Smooth muscle cell (in vitro differentiated cells): ENCODE results near the gene TENT4A. TPM values are rescaled to one million over a fixed set of nuclear protein-coding genes. Genes with fewer than 3 reads are reported as not detected.

Experiments
- DNase-seq: peaks from one replicate; lab custom pipeline; 2025; ENCODE audit not compliant: unreplicated experiment; lab: John Stamatoyannopoulos, UW
- H2AFZ ChIP-seq: fragments of 200-600 bp; sonication (generic); 2 replicates; pipeline ENCODE4 v1.6.0; 2016; ENCODE audit warnings: antibody characterized with exemption, low read depth, mild to moderate bottlenecking
- H3F3A ChIP-seq: fragments of 200-600 bp; sonication (generic); 2 replicates; pipeline ENCODE4 v1.6.0; 2017; ENCODE audit warnings: antibody characterized with exemption, low read depth
- H3K27ac ChIP-seq: fragments of 200-600 bp; sonication (generic); 2 replicates; pipeline ENCODE4 v1.5.1; 2016; ENCODE audit warnings: low read depth, mild to moderate bottlenecking
- H3K27me3 ChIP-seq: fragments of 200-600 bp; sonication (generic); 2 replicates; pipeline ENCODE4 v1.6.1; 2016; ENCODE audit warnings: low read depth, mild to moderate bottlenecking
- H3K36me3 ChIP-seq: fragments of 200-600 bp; sonication (generic); 2 replicates; pipeline ENCODE4 v1.5.1; 2016; ENCODE audit warnings: low read depth
- H3K4me1 ChIP-seq: fragments of 200-600 bp; sonication (generic); 2 replicates; pipeline ENCODE4 v1.5.1; 2016; ENCODE audit warnings: low read depth
- H3K4me2 ChIP-seq: fragments of 200-600 bp; sonication (generic); 2 replicates; pipeline ENCODE4 v1.6.0; 2016; ENCODE audit warnings: mild to moderate bottlenecking
- H3K4me3 ChIP-seq: fragments of 200-600 bp; sonication (generic); 2 replicates; pipeline ENCODE4 v1.5.1; 2016; ENCODE audit warnings: mild to moderate bottlenecking
- H3K79me2 ChIP-seq: fragments of 200-600 bp; sonication (generic); 2 replicates; pipeline ENCODE4 v1.6.0; 2016; ENCODE audit warnings: low read depth, mild to moderate bottlenecking
- H3K9ac ChIP-seq: fragments of 200-600 bp; sonication (generic); 2 replicates; pipeline ENCODE4 v1.6.0; 2016; ENCODE audit warnings: low read depth
- H3K9me3 ChIP-seq: fragments of 200-600 bp; sonication (generic); replicated peaks from 2 replicates; pipeline ENCODE4 v1.5.1; 2016; ENCODE audit warnings: low read depth
- H4K20me1 ChIP-seq: fragments of 200-600 bp; sonication (generic); 2 replicates; pipeline ENCODE4 v1.6.0; 2016; ENCODE audit warnings: low read depth
- WGBS: methylation state at CpG from one replicate; pipeline ENCODE4 v1.1.7; 2016; ENCODE audit warnings: low lambda C conversion rate; 5-methylcytosine and 5-hydroxymethylcytosine counted together
- polyA plus RNA-seq: library from polyadenylated mRNA; unstranded; fragments of >200 nt; fragmentation: Nextera tagmentation; extraction: Ambion mirVana; gene quantifications from 2 replicates; pipeline ENCODE4 v1.2.1, GENCODE V29; 2016
- total RNA-seq: library from RNA; depleted of rRNA; stranded (reverse); fragments of >200 nt; gene quantifications from 2 replicates; pipeline ENCODE4 v1.2.3, GENCODE V29; 2014
- TF ChIP-seq, protein P1 (sequence below): fragments of 200-600 bp; sonication (generic); IDR thresholded peaks from 2 replicates; pipeline ENCODE4 v1.5.1; 2017; ENCODE audit warnings: borderline replicate concordance, mild to moderate bottlenecking, antibody characterized with exemption; ENCODE audit not compliant: insufficient read depth, poor library complexity, severe bottlenecking

The TENT4A gene
- total and polyA plus RNA-seq, 2 experiments from 2014 or later, result 10.0 to 16.2 TPM

DNA sequence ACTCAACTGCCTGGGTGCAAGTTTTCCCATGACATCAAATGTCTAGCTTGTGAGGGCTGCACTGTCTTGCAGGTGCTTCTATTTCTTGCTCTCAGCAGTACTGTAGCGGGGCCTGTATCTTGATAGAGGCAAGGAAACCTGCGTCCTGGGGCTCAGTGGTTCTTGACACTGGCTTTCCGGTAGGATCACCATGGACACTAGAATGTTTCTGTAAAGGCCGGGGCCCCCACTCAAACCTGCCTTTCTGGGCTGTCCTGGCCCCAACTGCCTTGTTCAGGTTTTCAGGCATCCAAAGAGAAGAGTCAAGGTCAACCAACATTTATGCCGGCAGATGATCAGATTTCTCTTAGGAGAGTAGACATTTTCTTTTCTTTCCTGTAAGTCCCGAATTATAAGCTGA is 26.7 kb upstream of the TENT4A start:
- Histone ChIP-seq H3K4me1 (no peaks in the 10 kb centered on the region), H3K9me3 (no peaks in the 10 kb centered on the region), H3F3A (no peaks in the 10 kb centered on the region), H3K79me2 (no peaks in the 10 kb centered on the region), H3K36me3 (no peaks in the 10 kb centered on the region), H3K4me2 (no peak overlapping the region), H4K20me1 (peaks cover 3% of the 10 kb centered on the region), H3K27me3 (peaks cover 4% of the 10 kb centered on the region), H3K27ac (no peak overlapping the region), H3K9ac (no peak overlapping the region), H2AFZ (no peak overlapping the region), H3K4me3 (peak overlapping the region; percentile 55)
- no peak for DNase-seq
- TF ChIP-seq, protein P1, sequence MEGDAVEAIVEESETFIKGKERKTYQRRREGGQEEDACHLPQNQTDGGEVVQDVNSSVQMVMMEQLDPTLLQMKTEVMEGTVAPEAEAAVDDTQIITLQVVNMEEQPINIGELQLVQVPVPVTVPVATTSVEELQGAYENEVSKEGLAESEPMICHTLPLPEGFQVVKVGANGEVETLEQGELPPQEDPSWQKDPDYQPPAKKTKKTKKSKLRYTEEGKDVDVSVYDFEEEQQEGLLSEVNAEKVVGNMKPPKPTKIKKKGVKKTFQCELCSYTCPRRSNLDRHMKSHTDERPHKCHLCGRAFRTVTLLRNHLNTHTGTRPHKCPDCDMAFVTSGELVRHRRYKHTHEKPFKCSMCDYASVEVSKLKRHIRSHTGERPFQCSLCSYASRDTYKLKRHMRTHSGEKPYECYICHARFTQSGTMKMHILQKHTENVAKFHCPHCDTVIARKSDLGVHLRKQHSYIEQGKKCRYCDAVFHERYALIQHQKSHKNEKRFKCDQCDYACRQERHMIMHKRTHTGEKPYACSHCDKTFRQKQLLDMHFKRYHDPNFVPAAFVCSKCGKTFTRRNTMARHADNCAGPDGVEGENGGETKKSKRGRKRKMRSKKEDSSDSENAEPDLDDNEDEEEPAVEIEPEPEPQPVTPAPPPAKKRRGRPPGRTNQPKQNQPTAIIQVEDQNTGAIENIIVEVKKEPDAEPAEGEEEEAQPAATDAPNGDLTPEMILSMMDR, result no peak
- 52% methylated on average over 6 of the region's 6 CpGs for WGBS

DNA sequence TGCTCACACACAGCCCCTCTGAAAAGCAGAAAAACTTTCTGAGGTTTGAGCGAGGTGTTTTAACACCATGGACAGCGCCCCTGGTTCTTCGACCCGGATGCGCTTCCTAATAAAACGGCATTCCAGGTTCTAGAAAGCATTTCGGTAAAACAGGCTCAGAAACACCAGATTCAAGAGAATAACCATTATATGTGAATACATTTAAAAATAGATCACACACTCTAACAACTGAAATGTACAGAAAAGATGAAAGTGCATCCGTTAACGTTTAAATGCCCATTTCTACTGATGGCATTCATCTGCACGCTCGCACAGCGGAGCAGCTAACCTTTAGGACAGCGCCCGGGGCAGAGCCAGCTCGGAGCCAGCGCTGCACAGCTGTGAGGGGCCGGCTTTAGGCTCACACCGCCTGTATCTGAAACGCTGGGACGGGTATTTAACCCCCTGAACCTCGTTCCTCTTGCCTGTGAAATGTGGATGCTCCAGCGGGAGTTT is 26.3 kb upstream of the TENT4A start:
- no peaks in the 10 kb centered on the region for H3K79me2 ChIP-seq
- H3K9me3 ChIP-seq, result no peaks in the 10 kb centered on the region
- no peaks in the 10 kb centered on the region for H3K4me1 ChIP-seq
- H3K4me3 ChIP-seq, result peak overlapping the region; percentile 55
- H3K9ac ChIP-seq, result no peak overlapping the region
- peaks cover 4% of the 10 kb centered on the region for H3K27me3 ChIP-seq
- no peak overlapping the region for H3K27ac ChIP-seq
- WGBS, result 5% methylated on average over 22 of the region's 22 CpGs
- peak overlapping the region; percentile 89 for H3K4me2 ChIP-seq
- H4K20me1 ChIP-seq, result peaks cover 3% of the 10 kb centered on the region
- no peaks in the 10 kb centered on the region for H3F3A ChIP-seq
- TF ChIP-seq, protein P1, result no peak
- DNase-seq, result peak; percentile 2
- H2AFZ ChIP-seq, result peak overlapping the region; percentile 60
- no peaks in the 10 kb centered on the region for H3K36me3 ChIP-seq

DNA sequence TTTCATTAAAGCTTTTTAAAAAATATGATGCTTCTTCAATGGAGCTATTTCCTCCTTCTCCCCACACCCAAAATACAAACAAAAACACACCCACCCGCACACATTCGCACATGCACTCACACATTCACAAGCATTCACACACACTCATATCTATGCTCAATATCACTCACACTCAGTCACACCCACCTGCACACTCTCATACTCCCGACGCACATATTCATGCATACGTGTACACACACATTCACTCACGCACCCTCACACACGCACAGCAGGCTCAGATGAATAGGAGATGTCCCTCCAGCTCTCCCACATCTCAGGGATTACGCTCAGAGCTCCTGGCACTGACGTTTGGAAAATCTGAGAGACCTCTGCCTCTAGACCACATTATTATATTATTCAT is 25.7 kb upstream of the TENT4A start:
- no peak for DNase-seq
- Histone ChIP-seq H3K9me3 (no peaks in the 10 kb centered on the region), H3K79me2 (no peaks in the 10 kb centered on the region), H3K36me3 (no peaks in the 10 kb centered on the region), H3K9ac (no peak overlapping the region), H3K27ac (no peak overlapping the region), H3K4me3 (no peak overlapping the region), H4K20me1 (peaks cover 3% of the 10 kb centered on the region), H3K4me1 (no peaks in the 10 kb centered on the region), H3K4me2 (peak overlapping the region; percentile 89), H3K27me3 (peaks cover 4% of the 10 kb centered on the region), H2AFZ (no peak overlapping the region), H3F3A (no peaks in the 10 kb centered on the region)
- TF ChIP-seq, protein P1, result no peak
- WGBS, result 85% methylated on average over 9 of the region's 9 CpGs

DNA sequence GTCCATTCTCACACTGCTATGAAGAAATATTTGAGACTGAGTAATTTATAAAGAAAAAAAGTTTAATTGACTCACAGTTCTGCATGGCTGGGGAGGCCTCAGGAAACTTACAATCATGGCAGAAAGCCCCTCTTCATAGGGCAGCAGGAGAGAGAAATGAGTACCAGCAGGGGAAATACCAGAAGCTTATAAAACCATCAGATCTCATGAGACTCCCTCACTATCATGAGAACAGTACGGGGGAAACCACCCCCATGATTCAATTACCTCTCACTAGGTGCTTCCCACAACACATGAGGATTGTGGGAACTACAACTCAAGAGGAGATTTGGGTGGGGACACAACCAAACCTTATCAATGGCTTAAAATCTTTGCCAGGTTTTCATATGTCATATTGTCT is 20.3 kb upstream of the TENT4A start:
- H3K9ac ChIP-seq, result no peak overlapping the region
- no peaks in the 10 kb centered on the region for H3K4me1 ChIP-seq
- no peaks in the 10 kb centered on the region for H3F3A ChIP-seq
- no peak overlapping the region for H3K4me2 ChIP-seq
- TF ChIP-seq, protein P1, result no peak
- peaks cover 20% of the 10 kb centered on the region for H3K27me3 ChIP-seq
- 89% methylated on average over 1 of the region's 1 CpG for WGBS
- no peak overlapping the region for H3K27ac ChIP-seq
- no peak overlapping the region for H2AFZ ChIP-seq
- DNase-seq, result no peak
- H3K4me3 ChIP-seq, result no peak overlapping the region
- no peaks in the 10 kb centered on the region for H3K36me3 ChIP-seq
- no peaks in the 10 kb centered on the region for H3K79me2 ChIP-seq
- H3K9me3 ChIP-seq, result no peaks in the 10 kb centered on the region
- no peaks in the 10 kb centered on the region for H4K20me1 ChIP-seq
